K562 (cell line): ENCODE data around the gene ZBP1.

Source experiments
- EHMT2 ChIP-seq: fragments of 450-650 bp; IDR thresholded peaks from 2 replicates; pipeline ENCODE4 v1.6.1; 2018; ENCODE audit warnings: antibody characterized with exemption
- MAZ ChIP-seq, 2 experiments: fragments of 450-650 bp in 1 of 2; sonication (generic) in 1 of 2; formaldehyde crosslinking; IDR thresholded peaks in 1 of 2; conservative IDR thresholded peaks in 1 of 2; 2 replicates each; pipeline versions ENCODE4 v1.4.0 to v1.5.0; 2020; ENCODE audit warnings: mild to moderate bottlenecking in 1 of 2, missing genetic modification reagents in 1 of 2
- POLR2AphosphoS2 ChIP-seq: IDR thresholded peaks from 2 replicates; pipeline ENCODE4 v1.6.1; 2012; ENCODE audit warnings: low read length, improper control_type of control experiment
- TAF1 ChIP-seq: IDR thresholded peaks from 2 replicates; pipeline ENCODE4 v1.6.1; 2011; ENCODE audit warnings: mild to moderate bottlenecking, low read length, moderate library complexity; ENCODE audit not compliant: insufficient read depth, control insufficient read depth, severe bottlenecking; ENCODE audit errors: extremely low read depth
- ZBTB43 ChIP-seq: sonication (generic); formaldehyde crosslinking; IDR thresholded peaks from 2 replicates; pipeline ENCODE4 v1.8.0; 2023; ENCODE audit warnings: mild to moderate bottlenecking, missing genetic modification reagents

GRCh38 chr20:57560554-57561355, 59.5 kb downstream of the ZBP1 start, which contains the start of gene PCK1:
- peak; percentile 78; the same call in 1 of the 2 replicates for TF ChIP-seq EHMT2
- TF ChIP-seq POLR2AphosphoS2, result no peak
- no peak for TF ChIP-seq MAZ (CRISPR knock-in tag; conservative IDR thresholded peaks at IDR 0.05 in 1 of 2, IDR thresholded peaks at IDR 0.05 in 1 of 2)
- no peak for TF ChIP-seq ZBTB43 (CRISPR knock-in tag)
- TF ChIP-seq TAF1, result no peak
